ENCODE data around the gene RALGPS2.
A peak's percentile ranks its signal among the peaks of the same experiment; 100 is the strongest.

Gene RALGPS2

GRCh38 chr1:178867670-178868069 is 142.6 kb downstream of the RALGPS2 start:
- peak; percentile 9 for DNase-seq (ENCODE audit: low spot score)

- no peak for DNase-seq (ENCODE audit: low spot score)
These were observed 143.7 kb downstream of the RALGPS2 start for GRCh38 chr1:178868706-178869105.

GRCh38 chr1:178869119-178869697 is 144.2 kb downstream of the RALGPS2 start:
- peak; percentile 28 for DNase-seq (ENCODE audit: low spot score)

- no peak for DNase-seq (ENCODE audit: low spot score)
These were observed 145.2 kb downstream of the RALGPS2 start for GRCh38 chr1:178870221-178870620.

- DNase-seq (ENCODE audit: low spot score) = peak; percentile 15
These were observed 145.9 kb downstream of the RALGPS2 start, which contains the start of gene ANGPTL1 for GRCh38 chr1:178870944-178871343. Gene ANGPTL1, minus strand, starts transcription at chr1:178871077. Its CDS starts 5,301 bp downstream, at chr1:178865776.

GRCh38 chr1:178871551-178872320 is 146.7 kb downstream of the RALGPS2 start:
- DNase-seq (ENCODE audit: low spot score) = no peak

- no peak for DNase-seq (ENCODE audit: low spot score)
These were observed 149.9 kb downstream of the RALGPS2 start for GRCh38 chr1:178874966-178875365.

- no peak for DNase-seq (ENCODE audit: low spot score)
These were observed 150.9 kb downstream of the RALGPS2 start for GRCh38 chr1:178875936-178876335.

- no peak for DNase-seq (ENCODE audit: low spot score)
These were observed 152.9 kb downstream of the RALGPS2 start for GRCh38 chr1:178877896-178878295.

GRCh38 chr1:178881950-178882349 is 156.9 kb downstream of the RALGPS2 start:
- DNase-seq (ENCODE audit: low spot score) = no peak

GRCh38 chr1:178885869-178886268 is 160.8 kb downstream of the RALGPS2 start:
- DNase-seq (ENCODE audit: low spot score) = no peak

- no peak for DNase-seq (ENCODE audit: low spot score)
These were observed 161.5 kb downstream of the RALGPS2 start for GRCh38 chr1:178886551-178886950.

- no peak for DNase-seq (ENCODE audit: low spot score)
These were observed 170.9 kb downstream of the RALGPS2 start for GRCh38 chr1:178895928-178896327.

- DNase-seq (ENCODE audit: low spot score) = no peak
These were observed 173.4 kb downstream of the RALGPS2 start for GRCh38 chr1:178898401-178898800.

GRCh38 chr1:178899402-178899801 is 174.4 kb downstream of the RALGPS2 start:
- no peak for DNase-seq (ENCODE audit: low spot score)

GRCh38 chr1:178901482-178902125 is 176.6 kb downstream of the RALGPS2 start:
- DNase-seq (ENCODE audit: low spot score) = no peak

GRCh38 chr1:178908358-178908757 is 183.3 kb downstream of the RALGPS2 start:
- DNase-seq (ENCODE audit: low spot score) = no peak

GRCh38 chr1:178910023-178910422 is 185.0 kb downstream of the RALGPS2 start:
- DNase-seq (ENCODE audit: low spot score) = no peak

- no peak for DNase-seq (ENCODE audit: low spot score)
These were observed 187.6 kb downstream of the RALGPS2 start for GRCh38 chr1:178912597-178912996.

- DNase-seq (ENCODE audit: low spot score) = no peak
These were observed 191.6 kb downstream of the RALGPS2 start for GRCh38 chr1:178916448-178917174.

GRCh38 chr1:178918308-178918707 is 193.3 kb downstream of the RALGPS2 start:
- no peak for DNase-seq (ENCODE audit: low spot score)

GRCh38 chr1:178918955-178919354 is 193.9 kb downstream of the RALGPS2 start:
- DNase-seq (ENCODE audit: low spot score) = no peak
